B cell (primary cell): ENCODE data around the gene CCDC187. TPM values are rescaled to one million over a fixed set of nuclear protein-coding genes. Genes with fewer than 3 reads are reported as not detected.

Experiments used
- ATAC-seq: fragments of 200-7000 bp; cut with Tn5 transposase; one replicate; pipeline ENCODE4 v1.10.0; 2021; ENCODE audit warnings: low read depth, mild to moderate bottlenecking, moderate number of reproducible peaks, moderate library complexity
- CTCF ChIA-PET: fragments of 350-600 bp; sonication (Branson Sonifier 250); formaldehyde crosslinking; loops from one replicate; lab custom pipeline; 2021; ENCODE audit warnings: antibody characterized with exemption, inconsistent platforms; lab: Charles Lee
- POLR2A ChIA-PET: fragments of 350-600 bp; sonication (Branson Sonifier 250); formaldehyde crosslinking; loops from one replicate; lab custom pipeline; 2021; ENCODE audit warnings: antibody characterized with exemption; lab: Charles Lee
- DNase-seq: peaks from one replicate; pipeline ENCODE4 v3.0.0; 2013
- H2AFZ ChIP-seq: 2 replicates; pipeline ENCODE4 v1.6.1; 2012; ENCODE audit warnings: mild to moderate bottlenecking, low read depth, low read length; ENCODE audit not compliant: insufficient read depth, poor library complexity, severe bottlenecking
- H3K27ac ChIP-seq, 2 donors: 1 replicate in 1 of 2; 2 replicates in 1 of 2; pipeline ENCODE4 v1.5.1; 2012 to 2013; ENCODE audit warnings: low read length in 2 of 2, mild to moderate bottlenecking in 2 of 2, moderate library complexity in 1 of 2
- H3K27me3 ChIP-seq, 4 experiments: fragments of 200-600 bp in 1 of 4; sonication (generic) in 1 of 4; replicated peaks in 1 of 4; 1 replicate in 2 of 4; 2 replicates in 2 of 4; pipeline versions ENCODE4 v1.6.1 to v1.7.0; 2013 to 2016; ENCODE audit warnings: low read length in 3 of 4, mild to moderate bottlenecking in 2 of 4, mixed read lengths in 1 of 4, moderate library complexity in 1 of 4; ENCODE audit not compliant: insufficient read depth in 4 of 4, control insufficient read depth in 3 of 4; ENCODE audit errors: control extremely low read depth in 1 of 4
- H3K36me3 ChIP-seq, 2 experiments: replicated peaks in 1 of 2; 1 replicate in 1 of 2; 2 replicates in 1 of 2; pipeline versions ENCODE4 v1.6.1 to v1.7.1; 2013; ENCODE audit warnings: low read length in 1 of 2; ENCODE audit not compliant: insufficient read depth in 2 of 2, control insufficient read depth in 1 of 2; ENCODE audit errors: control extremely low read depth in 1 of 2, extremely low read depth in 1 of 2
- H3K4me1 ChIP-seq, 2 donors: fragments of 200-600 bp in 1 of 2; sonication (generic) in 1 of 2; 1 replicate in 1 of 2; 2 replicates in 1 of 2; pipeline versions ENCODE4 v1.5.1 to v1.6.1; 2013 to 2017; ENCODE audit warnings: low read length in 2 of 2; ENCODE audit not compliant: control insufficient read depth in 2 of 2, insufficient read depth in 2 of 2
- H3K4me2 ChIP-seq: replicated peaks from 2 replicates; pipeline ENCODE3; 2012; ENCODE audit warnings: mild to moderate bottlenecking, low read depth, low read length; ENCODE audit not compliant: poor library complexity, severe bottlenecking
- H3K4me3 ChIP-seq, 5 experiments: fragments of 200-600 bp in 1 of 5; sonication (generic) in 1 of 5; 1 replicate in 3 of 5; 2 replicates in 2 of 5; pipeline versions ENCODE4 v1.5.1 to v1.7.0; 2011 to 2016; ENCODE audit warnings: low read length in 4 of 5, mild to moderate bottlenecking in 4 of 5, low read depth in 2 of 5, control low read depth in 1 of 5, moderate library complexity in 1 of 5; ENCODE audit not compliant: insufficient read depth in 1 of 5; ENCODE audit errors: control extremely low read depth in 1 of 5, extremely low read depth in 1 of 5
- H3K79me2 ChIP-seq: fragments of 200-600 bp; sonication (generic); one replicate; pipeline ENCODE4 v1.6.0; 2016; ENCODE audit warnings: low read length; ENCODE audit not compliant: control insufficient read depth, insufficient read depth
- H3K9ac ChIP-seq: fragments of 200-600 bp; sonication (generic); 2 replicates; pipeline ENCODE4 v1.6.1; 2017; ENCODE audit warnings: mild to moderate bottlenecking, low read length, moderate library complexity
- H3K9me3 ChIP-seq, 3 donors: one replicate each; pipeline versions ENCODE4 v1.6.1 to v1.7.1; 2013; ENCODE audit warnings: low read length in 2 of 3; ENCODE audit not compliant: control insufficient read depth in 2 of 3, insufficient read depth in 1 of 3; ENCODE audit errors: control extremely low read depth in 1 of 3
- H4K20me1 ChIP-seq: 2 replicates; pipeline ENCODE4 v1.6.0; 2012; ENCODE audit warnings: mild to moderate bottlenecking, low read length; ENCODE audit not compliant: insufficient read depth, control insufficient read depth, poor library complexity, severe bottlenecking
- H3K27ac Mint-ChIP-seq: one replicate; pipeline ENCODE4 v1.8.0; 2021; ENCODE audit warnings: mixed read lengths
- H3K27me3 Mint-ChIP-seq: one replicate; pipeline ENCODE4 v1.8.0; 2021; ENCODE audit warnings: mixed read lengths
- H3K4me1 Mint-ChIP-seq: one replicate; pipeline ENCODE4 v1.8.0; 2021; ENCODE audit warnings: mixed read lengths
- H3K4me3 Mint-ChIP-seq: one replicate; pipeline ENCODE4 v1.8.0; 2021; ENCODE audit warnings: mixed read lengths
- H3K9me3 Mint-ChIP-seq: one replicate; pipeline ENCODE4 v1.8.0; 2022; ENCODE audit warnings: mixed read lengths; ENCODE audit not compliant: insufficient read depth
- CTCF ChIP-seq: fragments of 200-600 bp; IDR thresholded peaks from one replicate; pipeline ENCODE4 v1.8.0; 2022; ENCODE audit warnings: antibody characterized with exemption, mild to moderate bottlenecking
- EZH2 ChIP-seq: IDR thresholded peaks from 2 replicates; pipeline ENCODE4 v1.6.1; 2012; ENCODE audit warnings: borderline replicate concordance, low read depth, mild to moderate bottlenecking, moderate library complexity, low read length; ENCODE audit not compliant: insufficient read depth, poor library complexity, severe bottlenecking
- WGBS: methylation state at CpG from one replicate; pipeline ENCODE4 v1.1.5; 2013; ENCODE audit warnings: missing lambda C conversion rate; ENCODE audit not compliant: insufficient coverage; 5-methylcytosine and 5-hydroxymethylcytosine counted together
- intact Hi-C: fragments of 100-400 bp; cut with micrococcal nuclease; formaldehyde crosslinking; loops from one replicate; pipeline ENCODE4 v1.10.0; 2022
- polyA plus RNA-seq: library from polyadenylated mRNA; depleted of rRNA; stranded (reverse); fragments of >200 nt; gene quantifications from 2 replicates; pipeline ENCODE4 v1.2.3, GENCODE V29; 2012
- total RNA-seq, 2 donors: library from RNA; stranded (reverse); fragments of 120-200 nt in 1 of 2; gene quantifications; 1 replicate in 1 of 2; 2 replicates in 1 of 2; pipeline versions ENCODE4 v1.2.3 to v1.2.4, GENCODE V29; 2013 to 2022

The CCDC187 gene
- total and polyA plus RNA-seq, 2 donors (not counting 1 experiment from before 2014, with no cell fraction given): 1.5 to 7.6 TPM

DNA sequence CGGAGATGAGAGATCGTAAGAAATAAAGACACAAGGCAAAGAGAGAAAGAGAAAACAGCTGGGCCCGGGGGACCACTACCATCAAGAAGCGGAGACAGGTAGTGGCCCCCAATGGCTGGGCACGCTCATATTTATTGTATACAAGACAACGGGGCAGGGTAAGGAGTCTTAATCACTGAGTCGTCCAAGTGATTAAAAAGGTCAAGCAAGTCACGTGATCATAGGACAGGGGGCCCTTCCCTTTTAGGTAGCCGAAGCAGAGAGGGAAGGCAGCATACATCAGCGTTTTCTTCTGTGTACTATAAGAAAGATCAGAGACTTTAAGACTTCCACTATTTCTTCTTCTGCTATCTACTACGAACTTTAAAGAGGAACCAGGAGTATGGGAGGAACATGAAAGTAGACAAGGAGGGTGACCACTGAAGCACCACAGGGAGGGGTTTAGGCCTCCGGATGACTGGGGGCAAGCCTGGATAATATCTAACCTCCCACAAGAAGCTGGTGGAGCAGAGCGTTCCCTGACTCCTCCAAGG is 33.7 kb downstream of the CCDC187 start:
- 86% methylated on average over 5 of the region's 13 CpGs for WGBS
- no peak overlapping the region for H3K4me3 ChIP-seq
- H3K9ac ChIP-seq: no peak overlapping the region
- H3K4me3 Mint-ChIP-seq: no peak overlapping the region
- H4K20me1 ChIP-seq: no peaks in the 10 kb centered on the region
- no peaks in the 10 kb centered on the region for H3K36me3 ChIP-seq
- peaks cover 11% of the 10 kb centered on the region for H3K4me1 Mint-ChIP-seq
- no peaks in the 10 kb centered on the region for H3K9me3 Mint-ChIP-seq
- ChIA-PET CTCF (interaction anchor here (1.0 kb wide), 1 partner anchor 28 kb away, joined by 3 read pairs; no protein-coding TSS in a partner anchor), POLR2A (no interaction called here)
- H3K4me2 ChIP-seq: no peak overlapping the region
- no peaks in the 10 kb centered on the region for H3K79me2 ChIP-seq
- H3K27ac ChIP-seq: no peak overlapping the region
- ATAC-seq (no peak), DNase-seq (no peak)
- H3K9me3 ChIP-seq: peaks cover 0 to 6% (median 0%) of the 10 kb centered on the region in 3 donors
- no peak overlapping the region for H2AFZ ChIP-seq
- peaks cover 7 to 16% of the 10 kb centered on the region in 2 donors for H3K4me1 ChIP-seq
- no peak for TF ChIP-seq CTCF
- TF ChIP-seq EZH2: no peak
- H3K27me3 Mint-ChIP-seq: peaks cover 4% of the 10 kb centered on the region
- no peaks in the 10 kb centered on the region for H3K27me3 ChIP-seq
- intact Hi-C loops: no loop called here
- H3K27ac Mint-ChIP-seq: no peak overlapping the region

GRCh38 chr9:136268735-136269134 is 35.2 kb downstream of the CCDC187 start:
- no peak overlapping the region for H3K9ac ChIP-seq
- no peaks in the 10 kb centered on the region for H3K79me2 ChIP-seq
- WGBS: 89% methylated on average over 6 of the region's 6 CpGs
- Mint-ChIP-seq H3K9me3 (no peaks in the 10 kb centered on the region), H3K27me3 (peaks cover 3% of the 10 kb centered on the region), H3K27ac (no peak overlapping the region), H3K4me3 (peak overlapping the region; percentile 16), H3K4me1 (peaks cover 11% of the 10 kb centered on the region)
- H4K20me1 ChIP-seq: no peaks in the 10 kb centered on the region
- DNase-seq (no peak), ATAC-seq (no peak)
- H3K4me3 ChIP-seq: no peak overlapping the region
- no peak overlapping the region for H3K4me2 ChIP-seq
- peaks cover 7 to 16% of the 10 kb centered on the region in 2 donors for H3K4me1 ChIP-seq
- POLR2A ChIA-PET: interaction anchor here (1.3 kb wide), 1 partner anchor 98 kb away, joined by 4 read pairs; no protein-coding TSS in a partner anchor
- peaks cover 0 to 6% (median 0%) of the 10 kb centered on the region in 3 donors for H3K9me3 ChIP-seq
- intact Hi-C loops: no loop called here
- CTCF ChIA-PET: interaction anchor here (1.1 to 2.8 kb wide), 9 partner anchors 10 to 301 kb away, joined by 3 to 51 read pairs (median 9); no protein-coding TSS in a partner anchor
- no peak for TF ChIP-seq CTCF
- TF ChIP-seq EZH2: no peak
- H3K27ac ChIP-seq: no peak overlapping the region
- H2AFZ ChIP-seq: no peak overlapping the region
- no peaks in the 10 kb centered on the region for H3K27me3 ChIP-seq
- H3K36me3 ChIP-seq: no peaks in the 10 kb centered on the region
